AG04450 (cell line): ENCODE measurements around the gene TCOF1. TPM values are rescaled to one million over a fixed set of nuclear protein-coding genes. Genes with fewer than 3 reads are reported as not detected.

Experiments used
- CTCF ChIA-PET: fragments of 300-600, 350-600 bp; formaldehyde crosslinking; extraction: SDS; loops from one replicate; lab custom pipeline; 2022; ENCODE audit warnings: antibody characterized with exemption, inconsistent platforms; lab: Charles Lee
- POLR2A ChIA-PET: fragments of 350-600 bp; formaldehyde crosslinking; extraction: SDS; loops from one replicate; lab custom pipeline; 2021; ENCODE audit warnings: antibody characterized with exemption, inconsistent platforms; lab: Yijun Ruan, JAX
- DNase-seq: peaks from one replicate; pipeline ENCODE4 v3.0.0-alpha.2; 2011; ENCODE audit warnings: low read depth, low spot score
- H3K27ac ChIP-seq: one replicate; pipeline ENCODE4 v1.5.1; 2012; ENCODE audit warnings: low read depth, low read length, control low read depth
- H3K27me3 ChIP-seq: one replicate; pipeline ENCODE4 v1.6.0; 2012; ENCODE audit warnings: low read length; ENCODE audit not compliant: control insufficient read depth, insufficient read depth
- H3K4me3 ChIP-seq: 2 replicates; pipeline ENCODE4 v1.5.1; 2011; ENCODE audit warnings: mild to moderate bottlenecking, low read depth, low read length, control low read depth
- H3K9me3 ChIP-seq: 2 replicates; pipeline ENCODE4 v1.5.1; 2012; ENCODE audit warnings: low read length; ENCODE audit not compliant: control insufficient read depth, insufficient read depth
- polyA plus RNA-seq: library from polyadenylated mRNA; depleted of rRNA; stranded (reverse); fragments of >200 nt; gene quantifications from 2 replicates; pipeline ENCODE4 v1.2.3, GENCODE V29; 2011
- TF ChIP-seq, protein P1 (sequence below): IDR thresholded peaks from 2 replicates; pipeline ENCODE4 v1.5.1; 2011; ENCODE audit warnings: low read depth, low read length, control low read depth, inconsistent platforms

Gene TCOF1
- polyA plus RNA-seq, 1 experiment, result 6.5 TPM

DNA sequence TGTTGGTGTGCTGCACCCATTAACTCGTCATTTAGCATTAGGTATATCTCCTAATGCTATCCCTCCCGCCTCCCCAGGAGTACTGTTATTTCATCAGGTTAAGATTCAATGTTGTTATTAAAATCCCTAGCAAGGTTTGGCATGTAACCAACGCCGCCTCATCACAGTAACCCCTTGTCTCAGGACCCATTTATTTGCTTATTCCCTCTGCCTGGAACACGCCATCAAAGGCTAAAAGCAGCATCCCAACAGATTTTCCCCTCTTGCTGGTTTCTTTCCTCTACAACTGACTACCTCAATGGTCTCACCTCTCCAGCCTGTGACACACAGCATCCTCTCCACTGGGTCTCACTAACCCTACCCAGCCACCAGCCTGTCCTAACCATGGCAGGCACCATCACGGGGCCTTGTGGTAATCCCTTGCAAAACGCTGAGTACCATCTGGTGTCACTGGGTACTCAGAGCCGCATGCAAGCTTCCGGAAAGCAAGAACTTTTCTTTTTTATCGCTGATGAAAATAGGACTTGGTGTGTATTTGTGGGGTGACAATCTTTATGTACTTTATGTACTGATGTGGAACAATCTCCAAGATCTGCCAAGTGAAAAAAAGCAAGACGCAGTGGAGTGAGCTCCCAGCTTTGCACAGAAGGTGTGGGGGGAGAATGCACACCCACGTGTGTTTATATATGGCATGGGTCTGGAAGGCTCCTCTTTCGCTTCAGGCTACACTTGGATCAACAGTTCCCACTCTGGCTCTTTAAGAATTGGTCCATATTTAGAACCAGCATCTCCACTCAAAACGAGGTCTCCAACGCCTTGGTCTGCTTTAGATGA, 86.0 kb downstream of the TCOF1 start:
- TF ChIP-seq, protein P1, sequence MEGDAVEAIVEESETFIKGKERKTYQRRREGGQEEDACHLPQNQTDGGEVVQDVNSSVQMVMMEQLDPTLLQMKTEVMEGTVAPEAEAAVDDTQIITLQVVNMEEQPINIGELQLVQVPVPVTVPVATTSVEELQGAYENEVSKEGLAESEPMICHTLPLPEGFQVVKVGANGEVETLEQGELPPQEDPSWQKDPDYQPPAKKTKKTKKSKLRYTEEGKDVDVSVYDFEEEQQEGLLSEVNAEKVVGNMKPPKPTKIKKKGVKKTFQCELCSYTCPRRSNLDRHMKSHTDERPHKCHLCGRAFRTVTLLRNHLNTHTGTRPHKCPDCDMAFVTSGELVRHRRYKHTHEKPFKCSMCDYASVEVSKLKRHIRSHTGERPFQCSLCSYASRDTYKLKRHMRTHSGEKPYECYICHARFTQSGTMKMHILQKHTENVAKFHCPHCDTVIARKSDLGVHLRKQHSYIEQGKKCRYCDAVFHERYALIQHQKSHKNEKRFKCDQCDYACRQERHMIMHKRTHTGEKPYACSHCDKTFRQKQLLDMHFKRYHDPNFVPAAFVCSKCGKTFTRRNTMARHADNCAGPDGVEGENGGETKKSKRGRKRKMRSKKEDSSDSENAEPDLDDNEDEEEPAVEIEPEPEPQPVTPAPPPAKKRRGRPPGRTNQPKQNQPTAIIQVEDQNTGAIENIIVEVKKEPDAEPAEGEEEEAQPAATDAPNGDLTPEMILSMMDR, result no peak
- Histone ChIP-seq H3K4me3 (no peak overlapping the region), H3K27ac (peak overlapping the region; percentile 21), H3K27me3 (no peaks in the 10 kb centered on the region), H3K9me3 (no peaks in the 10 kb centered on the region)
- ChIA-PET POLR2A (no interaction called here), CTCF (no interaction called here)
- no peak for DNase-seq

DNA sequence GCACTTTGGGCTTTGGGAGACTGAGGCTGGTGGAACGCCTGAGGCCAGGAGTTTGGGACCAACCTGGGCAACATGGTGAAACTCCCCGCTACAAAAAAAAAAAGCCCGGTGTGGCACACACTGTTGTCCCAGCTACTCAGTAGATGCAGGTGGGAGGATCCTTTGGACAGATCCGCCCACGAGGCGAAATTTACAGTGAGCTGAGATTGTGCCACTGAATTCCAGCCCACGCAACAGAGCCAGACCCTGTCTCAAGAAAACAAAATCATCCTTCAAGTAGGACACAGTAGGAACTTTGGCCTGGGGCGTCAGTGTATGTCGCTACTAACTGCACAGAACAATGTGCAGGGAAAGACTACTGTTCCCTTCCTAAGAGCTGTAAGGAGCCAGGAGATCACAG, 87.3 kb downstream of the TCOF1 start:
- no peak overlapping the region for H3K4me3 ChIP-seq
- ChIA-PET POLR2A (interaction anchor here (0.7 kb wide), 1 partner anchor 107 kb away, joined by 3 read pairs; no protein-coding TSS in a partner anchor), CTCF (no interaction called here)
- TF ChIP-seq, protein P1, result no peak
- H3K27ac ChIP-seq, result no peak overlapping the region
- DNase-seq, result no peak
- H3K27me3 ChIP-seq, result no peaks in the 10 kb centered on the region
- H3K9me3 ChIP-seq, result peaks cover 4% of the 10 kb centered on the region; the same call in 1 of the 2 replicates

DNA sequence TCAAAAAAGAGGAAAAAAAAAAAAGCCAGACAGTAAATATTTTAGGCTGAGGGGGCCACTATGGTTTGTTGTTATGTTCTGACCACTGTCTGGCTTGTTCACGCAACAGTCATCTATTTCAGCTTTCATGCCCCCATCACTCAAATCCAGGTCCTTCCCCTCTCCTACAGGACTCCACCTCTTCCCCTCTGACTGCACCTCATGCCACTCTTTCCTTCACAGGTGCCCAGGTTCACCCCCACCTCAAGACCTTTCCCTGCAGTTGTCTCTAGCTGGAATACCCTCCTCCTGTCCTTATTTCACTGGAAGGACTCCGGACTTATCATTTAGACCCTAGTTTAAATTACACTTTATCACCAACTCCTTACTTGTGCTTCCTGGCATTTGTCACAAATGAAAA, 88.6 kb downstream of the TCOF1 start:
- DNase-seq, result no peak
- CTCF ChIA-PET, result no interaction called here
- POLR2A ChIA-PET, result interaction anchor here (0.7 kb wide), 1 partner anchor 817 kb away, joined by 3 read pairs; no protein-coding TSS in a partner anchor
- TF ChIP-seq, protein P1, result no peak
- no peak overlapping the region for H3K4me3 ChIP-seq
- H3K9me3 ChIP-seq, result peaks cover 8% of the 10 kb centered on the region; the same call in 1 of the 2 replicates
- peak overlapping the region; percentile 31 for H3K27ac ChIP-seq
- H3K27me3 ChIP-seq, result no peaks in the 10 kb centered on the region

DNA sequence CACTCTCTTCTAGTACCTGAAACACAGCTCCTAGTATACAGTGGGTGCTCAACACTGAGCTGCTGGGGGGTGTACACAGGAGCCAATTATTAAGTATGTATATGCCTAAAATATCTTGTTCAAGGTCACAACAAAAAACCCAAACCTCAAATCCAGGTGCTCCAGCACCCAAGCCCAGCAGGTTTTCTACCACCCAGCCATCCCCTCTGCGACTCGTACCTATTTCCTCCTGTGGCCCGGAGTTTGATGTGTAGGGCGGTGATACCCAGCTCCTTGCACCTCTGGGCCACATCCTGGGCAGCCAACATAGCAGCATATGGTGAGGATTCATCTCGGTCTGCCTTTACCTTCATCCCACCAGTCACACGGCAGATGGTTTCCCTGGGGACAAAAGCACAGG, 89.1 kb downstream of the TCOF1 start:
- Histone ChIP-seq H3K27me3 (no peaks in the 10 kb centered on the region), H3K9me3 (peaks cover 8% of the 10 kb centered on the region; the same call in 1 of the 2 replicates), H3K27ac (no peak overlapping the region), H3K4me3 (no peak overlapping the region)
- TF ChIP-seq, protein P1, result no peak
- POLR2A ChIA-PET, result no interaction called here
- CTCF ChIA-PET, result no interaction called here
- no peak for DNase-seq

DNA sequence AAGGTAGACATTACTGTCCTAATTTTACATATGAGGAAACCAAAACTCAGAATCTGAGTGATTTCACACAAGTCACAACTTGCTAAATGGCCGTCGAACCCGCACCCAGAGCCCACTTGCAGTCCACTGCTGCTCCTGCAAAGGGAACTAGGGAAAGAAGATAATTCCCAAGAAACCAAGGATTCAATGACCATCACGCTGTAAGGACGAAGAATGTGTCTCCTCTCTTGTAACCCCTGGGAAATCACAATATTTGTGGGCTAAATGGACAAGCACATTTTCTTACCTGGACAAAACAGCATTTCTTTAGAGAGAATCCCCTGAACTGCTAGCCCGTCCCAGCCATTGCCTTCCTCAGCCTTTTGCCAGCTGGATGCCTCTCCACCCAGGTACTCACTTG, 89.7 kb downstream of the TCOF1 start:
- Histone ChIP-seq H3K27ac (no peak overlapping the region), H3K27me3 (no peaks in the 10 kb centered on the region), H3K9me3 (peaks cover 8% of the 10 kb centered on the region; the same call in 1 of the 2 replicates), H3K4me3 (peak overlapping the region; percentile 10; the same call in 1 of the 2 replicates)
- POLR2A ChIA-PET, result no interaction called here
- TF ChIP-seq, protein P1, result no peak
- CTCF ChIA-PET, result no interaction called here
- DNase-seq, result no peak
